Right lobe of liver (tissue), 6 donors: ENCODE data around the gene FADS3. TPM values are rescaled to one million over a fixed set of nuclear protein-coding genes. Genes with fewer than 3 reads are reported as not detected.

Source experiments
- ATAC-seq, 4 donors: fragments of 200-7000 bp; cut with Tn5 transposase; one replicate each; pipeline ENCODE4 v1.9.1; 2020; ENCODE audit warnings: mild to moderate bottlenecking in 4 of 4, moderate library complexity in 4 of 4
- DNase-seq, 3 donors: peaks; one replicate each; pipeline ENCODE4 v3.0.0-alpha.2; 2020
- H3K27ac ChIP-seq, 3 donors: fragments of 200-600 bp; one replicate each; pipeline ENCODE4 v1.8.0; 2022
- H3K27me3 ChIP-seq, 2 donors: fragments of 200-600 bp; one replicate each; pipeline ENCODE4 v1.8.0; 2022
- H3K36me3 ChIP-seq, 4 donors: fragments of 200-600 bp; sonication (generic) in 1 of 4; one replicate each; pipeline versions ENCODE4 v1.5.1 to v1.8.0; 2017 to 2022; ENCODE audit warnings: control low read depth in 1 of 4
- H3K4me1 ChIP-seq, 4 donors: fragments of 200-600 bp; sonication (generic) in 1 of 4; one replicate each; pipeline versions ENCODE4 v1.5.1 to v1.8.0; 2017 to 2022; ENCODE audit warnings: control low read depth in 1 of 4
- H3K4me3 ChIP-seq, 3 donors: fragments of 200-600 bp; one replicate each; pipeline ENCODE4 v1.8.0; 2022
- H3K9me3 ChIP-seq, 4 donors: fragments of 200-600 bp; sonication (generic) in 1 of 4; one replicate each; pipeline versions ENCODE4 v1.5.1 to v1.8.0; 2017 to 2022; ENCODE audit warnings: control low read depth in 1 of 4
- CTCF ChIP-seq, 4 donors: fragments of 200-600 bp in 3 of 4; fragments of 450-650 bp in 1 of 4; IDR thresholded peaks; one replicate each; pipeline versions ENCODE4 v1.5.1 to v1.8.0; 2016 to 2022; ENCODE audit warnings: antibody characterized with exemption in 4 of 4, mild to moderate bottlenecking in 2 of 4
- POLR2A ChIP-seq: fragments of 450-650 bp; IDR thresholded peaks from one replicate; pipeline ENCODE4 v1.6.1; 2017; ENCODE audit warnings: antibody characterized with exemption, mild to moderate bottlenecking
- WGBS: methylation state at CpG from one replicate; pipeline ENCODE4 v1.1.6; 2018; ENCODE audit warnings: low coverage, low lambda C conversion rate; ENCODE audit not compliant: insufficient coverage; ENCODE audit errors: missing lambda C conversion rate; 5-methylcytosine and 5-hydroxymethylcytosine counted together
- intact Hi-C, 2 donors: fragments of 100-400 bp; cut with DNase I; formaldehyde crosslinking; loops; one replicate each; pipeline versions ENCODE4 v1.11.2 to v1.14.1; 2022
- total RNA-seq, 6 experiments: library from RNA; depleted of rRNA in 2 of 6; stranded (reverse); fragments of >200 nt in 2 of 6; fragmentation: NEBNext Ultra II Directional in 3 of 6; extraction: Animal tissue kit (Norgen Biotek cat#: 25700) in 3 of 6; gene quantifications; one replicate each; pipeline versions ENCODE4 v1.1.0 to v1.2.4, GENCODE V29; 2016 to 2023
- donor health status: DM: no; HTN: yes; CAD: no.
- donor health status: DM: no; HTN: no; CAD: no.
- donor health status: DM: no; HTN: no; CAD: no.
- donor health status: DM: no; HTN: yes; CAD: no.
- donor health status: DM: no; HTN: yes; CAD: no.

FADS3 gene
- total RNA-seq, 6 experiments from 2014 or later, result 13.0 to 69.8 (median 22.7) TPM

GRCh38 chr11:61860054-61860903 lies 31.1 kb downstream of the FADS3 start:
- Histone ChIP-seq H3K36me3 (peaks cover 0 to 4% (median 0%) of the 10 kb centered on the region in 4 donors), H3K27me3 (no peaks in the 10 kb centered on the region), H3K27ac (no peak overlapping the region), H3K9me3 (no peaks in the 10 kb centered on the region), H3K4me1 (no peaks in the 10 kb centered on the region), H3K4me3 (no peak overlapping the region)
- TF ChIP-seq POLR2A (no peak), CTCF (IDR thresholded peaks at IDR 0.05) (no peak)
- 55% methylated on average over 8 of the region's 16 CpGs for WGBS
- intact Hi-C loops, result no loop called here
- ATAC-seq (peak; percentile 63 to 89 (median 70)), DNase-seq (peak; percentile 54 to 81 (median 73))

DNA sequence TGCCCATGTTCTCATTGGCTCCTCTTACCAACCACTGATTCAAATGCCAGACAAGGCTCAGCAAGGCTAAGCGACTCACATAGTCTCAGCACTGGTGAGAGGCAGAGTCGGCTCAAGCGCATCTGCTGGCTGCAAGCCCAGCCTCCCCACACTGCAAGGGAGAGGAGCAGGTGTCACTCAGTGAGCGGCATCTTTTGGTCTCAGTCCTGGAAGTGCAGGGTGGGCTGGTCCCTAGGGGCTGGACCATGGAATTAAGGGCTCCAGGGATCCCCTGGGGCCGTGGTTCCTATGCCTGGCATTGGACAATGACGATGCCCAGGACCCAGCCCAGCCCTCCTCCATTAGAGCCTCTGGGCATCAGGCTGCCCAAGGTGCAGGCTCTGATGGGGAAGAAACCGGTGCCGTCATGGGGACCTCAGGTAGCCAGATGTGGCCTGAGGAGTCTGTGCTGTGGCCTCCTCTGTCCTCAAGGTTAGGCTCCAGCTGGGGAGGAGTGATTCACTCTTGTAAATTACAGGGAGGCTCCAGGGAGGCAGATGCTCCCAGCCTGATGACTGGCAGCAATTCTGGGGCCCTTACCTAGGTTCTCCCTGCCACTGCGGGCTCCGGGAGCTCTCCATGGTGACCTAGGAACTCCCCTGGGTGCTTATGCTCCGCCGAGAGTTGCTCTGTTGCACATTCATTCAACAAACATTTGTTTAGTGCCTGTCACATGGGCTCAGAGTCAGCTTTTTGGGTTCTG lies 35.2 kb downstream of the FADS3 start:
- Histone ChIP-seq H3K4me3 (no peak overlapping the region), H3K27me3 (no peaks in the 10 kb centered on the region), H3K4me1 (no peaks in the 10 kb centered on the region), H3K27ac (no peak overlapping the region), H3K9me3 (no peaks in the 10 kb centered on the region), H3K36me3 (peaks cover 0 to 5% (median 0%) of the 10 kb centered on the region in 4 donors)
- intact Hi-C loops, result no loop called here
- ATAC-seq, result no peak
- no peak for DNase-seq
- 59% methylated on average over 5 of the region's 12 CpGs for WGBS
- no peak for TF ChIP-seq CTCF (IDR thresholded peaks at IDR 0.05)
- TF ChIP-seq POLR2A, result no peak

DNA sequence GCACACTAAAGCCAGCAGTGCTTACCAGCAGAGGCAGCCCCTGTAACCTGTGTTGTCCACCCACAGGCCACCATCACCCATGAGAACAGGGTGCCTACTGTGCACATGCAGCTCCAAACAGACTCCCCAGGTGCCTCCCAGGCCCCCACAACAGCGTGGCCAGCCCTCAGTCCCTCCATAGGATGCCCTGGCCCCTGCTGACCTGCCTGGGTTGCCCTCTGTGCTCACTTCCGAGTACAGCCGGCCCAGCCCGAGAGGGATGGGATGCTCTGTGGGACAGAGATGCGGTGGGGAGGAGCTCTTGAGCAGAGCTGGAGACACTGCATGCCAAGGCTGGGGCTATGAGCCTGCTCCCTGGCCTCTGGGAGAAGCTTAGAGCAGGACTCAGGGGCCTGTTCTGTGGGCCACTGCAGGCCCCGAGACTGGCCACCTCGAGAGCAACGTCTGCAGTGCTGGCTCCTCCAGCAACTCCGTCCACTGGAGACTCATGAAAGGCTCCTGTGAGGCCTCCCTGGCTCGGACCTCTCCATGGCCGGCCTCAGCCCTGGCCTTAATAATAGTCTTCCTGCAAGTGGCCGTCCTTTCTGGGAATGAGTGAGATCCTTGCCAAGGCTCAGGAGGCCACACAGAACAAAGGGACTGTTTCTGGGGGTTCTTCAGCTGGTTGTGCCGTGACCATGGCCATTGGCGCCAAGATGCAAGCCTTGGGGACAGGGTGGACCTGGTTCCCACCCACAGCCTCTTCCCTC lies 36.2 kb downstream of the FADS3 start:
- TF ChIP-seq POLR2A, result no peak
- TF ChIP-seq CTCF (IDR thresholded peaks at IDR 0.05), result no peak
- Histone ChIP-seq H3K27me3 (no peaks in the 10 kb centered on the region), H3K4me3 (no peak overlapping the region), H3K27ac (no peak overlapping the region), H3K9me3 (no peaks in the 10 kb centered on the region), H3K36me3 (peaks cover 0 to 10% (median 0%) of the 10 kb centered on the region in 4 donors), H3K4me1 (no peaks in the 10 kb centered on the region)
- no peak for DNase-seq
- intact Hi-C loops, result no loop called here
- WGBS, result 100% methylated on average over 2 of the region's 14 CpGs
- no peak for ATAC-seq

DNA sequence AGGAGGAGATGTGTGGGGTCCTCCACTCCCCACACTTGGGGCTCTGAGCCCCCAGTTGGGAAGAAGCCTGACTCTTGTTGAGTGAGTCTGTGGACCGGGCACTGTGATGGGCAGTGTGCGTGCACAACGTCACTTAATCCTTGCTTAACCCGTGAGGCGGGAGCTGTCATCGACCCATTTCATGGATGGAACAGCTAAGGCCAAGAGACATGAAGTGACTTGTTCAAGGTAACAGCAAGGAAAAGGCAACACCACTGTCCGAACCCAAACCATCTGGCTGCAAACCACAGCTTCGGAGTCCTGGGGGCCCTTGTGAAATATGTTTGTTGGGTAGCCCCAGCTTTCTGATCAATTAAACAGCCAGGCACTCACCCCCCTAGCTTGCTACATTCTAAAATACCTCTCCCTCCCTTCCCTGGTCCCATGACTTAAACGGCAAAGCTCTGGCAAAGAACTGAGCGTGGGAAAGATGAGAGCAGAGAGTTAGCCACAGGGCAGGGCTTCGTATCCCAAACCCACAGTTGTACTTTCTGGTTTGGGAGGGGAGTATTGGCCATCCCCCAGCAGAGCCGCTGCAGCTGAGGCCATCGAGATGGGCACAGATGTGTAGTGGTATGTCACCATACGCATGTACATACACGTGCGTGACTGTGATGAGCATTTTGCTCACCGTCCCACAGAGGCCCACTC lies 37.0 kb downstream of the FADS3 start:
- no peaks in the 10 kb centered on the region for H3K9me3 ChIP-seq
- intact Hi-C loops, result no loop called here
- ATAC-seq, result no peak
- H3K4me1 ChIP-seq, result no peaks in the 10 kb centered on the region
- no peaks in the 10 kb centered on the region for H3K27me3 ChIP-seq
- H3K4me3 ChIP-seq, result no peak overlapping the region
- no peak overlapping the region for H3K27ac ChIP-seq
- TF ChIP-seq POLR2A (no peak), CTCF (IDR thresholded peaks at IDR 0.05) (no peak)
- H3K36me3 ChIP-seq, result peaks cover 0 to 15% (median under 1%) of the 10 kb centered on the region in 4 donors
- WGBS, result 90% methylated on average over 5 of the region's 17 CpGs
- DNase-seq, result no peak
